IMR-90 (cell line): ENCODE measurements around the gene VGF. TPM values are rescaled to one million over a fixed set of nuclear protein-coding genes. Genes with fewer than 3 reads are reported as not detected.
A peak's percentile ranks its signal among the peaks of the same experiment; 100 is the strongest.

Experiments
- ATAC-seq: fragments of 200-7000 bp; cut with Tn5 transposase; 2 replicates; pipeline ENCODE4 v1.9.1; 2020; ENCODE audit warnings: low read depth, mild to moderate bottlenecking, moderate library complexity
- BruUV-seq: library from RNA; stranded (reverse); fragments of 400-500 nt; replicated peaks from 2 replicates; lab custom pipeline; 2021; lab: Mats Ljungman, UMichigan
- CTCF ChIA-PET: fragments of 300-600 bp; formaldehyde crosslinking; extraction: SDS; loops from one replicate; lab custom pipeline; 2021; ENCODE audit warnings: antibody characterized with exemption; lab: Yijun Ruan, JAX
- POLR2A ChIA-PET: fragments of 300-600 bp; sonication (Branson Sonifier 250); formaldehyde crosslinking; loops from one replicate; lab custom pipeline; 2022; ENCODE audit warnings: antibody characterized with exemption; ENCODE audit not compliant: unreplicated experiment; lab: Charles Lee
- DNase-seq: peaks from one replicate; pipeline ENCODE4 v3.0.0; 2013
- H2AFZ ChIP-seq: replicated peaks from 2 replicates; pipeline ENCODE3; 2013; ENCODE audit warnings: low read length, mild to moderate bottlenecking; ENCODE audit not compliant: poor library complexity
- H2AK5ac ChIP-seq: 2 replicates; pipeline ENCODE4 v1.6.1; 2013; ENCODE audit warnings: low read depth, low read length, inconsistent platforms
- H2AK9ac ChIP-seq: replicated peaks from 2 replicates; pipeline ENCODE3; 2013; ENCODE audit warnings: mild to moderate bottlenecking, low read depth, low read length, moderate library complexity; ENCODE audit not compliant: poor library complexity
- H2BK120ac ChIP-seq: 2 replicates; pipeline ENCODE4 v1.6.1; 2013; ENCODE audit warnings: low read depth, low read length, inconsistent platforms
- H2BK15ac ChIP-seq: 3 replicates; pipeline ENCODE4 v1.6.1; 2013; ENCODE audit warnings: low read depth, low read length, inconsistent platforms
- H2BK20ac ChIP-seq: 2 replicates; pipeline ENCODE4 v1.6.1; 2013; ENCODE audit warnings: low read depth, mild to moderate bottlenecking, inconsistent platforms, low read length, moderate library complexity
- H2BK5ac ChIP-seq: 2 replicates; pipeline ENCODE4 v1.6.1; 2013; ENCODE audit warnings: mild to moderate bottlenecking, low read depth, low read length, inconsistent platforms; ENCODE audit not compliant: poor library complexity, severe bottlenecking
- H3K14ac ChIP-seq: replicated peaks from 2 replicates; pipeline ENCODE4 v1.6.1; 2013; ENCODE audit warnings: low read depth, low read length, inconsistent platforms
- H3K18ac ChIP-seq: 2 replicates; pipeline ENCODE4 v1.6.1; 2013; ENCODE audit warnings: low read depth, low read length, control low read depth
- H3K23ac ChIP-seq: 2 replicates; pipeline ENCODE4 v1.6.1; 2013; ENCODE audit warnings: low read depth, low read length, inconsistent platforms
- H3K27ac ChIP-seq: 2 replicates; pipeline ENCODE4 v1.5.1; 2013; ENCODE audit warnings: mild to moderate bottlenecking, control low read depth, low read length; ENCODE audit not compliant: insufficient read depth
- H3K27me3 ChIP-seq: 2 replicates; pipeline ENCODE4 v1.6.1; 2013; ENCODE audit warnings: low read length; ENCODE audit not compliant: control insufficient read depth, insufficient read depth
- H3K36me3 ChIP-seq: 2 replicates; pipeline ENCODE4 v1.6.1; 2013; ENCODE audit warnings: low read length, mixed read lengths; ENCODE audit not compliant: control insufficient read depth, insufficient read depth
- H3K4ac ChIP-seq: 2 replicates; pipeline ENCODE4 v1.6.1; 2013; ENCODE audit warnings: low read depth, low read length, inconsistent platforms
- H3K4me1 ChIP-seq: 2 replicates; pipeline ENCODE4 v1.6.1; 2013; ENCODE audit warnings: low read length, mixed read lengths; ENCODE audit not compliant: control insufficient read depth, insufficient read depth
- H3K4me2 ChIP-seq: 2 replicates; pipeline ENCODE4 v1.6.1; 2013; ENCODE audit warnings: low read depth, mild to moderate bottlenecking, control low read depth, low read length, moderate library complexity
- H3K4me3 ChIP-seq: 2 replicates; pipeline ENCODE4 v1.5.1; 2013; ENCODE audit warnings: low read depth, mild to moderate bottlenecking, control low read depth, low read length, moderate library complexity; ENCODE audit not compliant: insufficient read depth
- H3K56ac ChIP-seq: 2 replicates; pipeline ENCODE4 v1.6.1; 2013; ENCODE audit warnings: low read length, inconsistent platforms; ENCODE audit not compliant: insufficient read depth; ENCODE audit errors: extremely low read depth
- H3K79me1 ChIP-seq, 2 experiments: 2 replicates each; pipeline ENCODE4 v1.6.1; 2013; ENCODE audit warnings: low read length in 2 of 2, inconsistent platforms in 1 of 2, low read depth in 1 of 2
- H3K9ac ChIP-seq: 2 replicates; pipeline ENCODE4 v1.6.1; 2013; ENCODE audit warnings: low read depth, low read length, control low read depth
- H3K9me1 ChIP-seq: 2 replicates; pipeline ENCODE4 v1.6.1; 2013; ENCODE audit warnings: low read length, inconsistent platforms; ENCODE audit not compliant: insufficient read depth
- H3K9me3 ChIP-seq: 2 replicates; pipeline ENCODE4 v1.6.1; 2013; ENCODE audit warnings: low read length; ENCODE audit not compliant: control insufficient read depth, insufficient read depth
- H4K20me1 ChIP-seq: 2 replicates; pipeline ENCODE4 v1.6.1; 2013; ENCODE audit warnings: low read length, inconsistent platforms; ENCODE audit not compliant: insufficient read depth
- H4K5ac ChIP-seq: 2 replicates; pipeline ENCODE4 v1.6.1; 2013; ENCODE audit warnings: mild to moderate bottlenecking, low read depth, low read length, control low read depth
- H4K8ac ChIP-seq, 2 experiments: 2 replicates each; pipeline ENCODE4 v1.6.1; 2013; ENCODE audit warnings: low read depth in 2 of 2, low read length in 2 of 2, control low read depth in 1 of 2, inconsistent platforms in 1 of 2
- H4K91ac ChIP-seq: 2 replicates; pipeline ENCODE4 v1.6.1; 2013; ENCODE audit warnings: low read depth, low read length, inconsistent platforms; ENCODE audit not compliant: insufficient read depth
- CTCF ChIP-seq: conservative IDR thresholded peaks from 2 replicates; pipeline ENCODE4 v1.5.1; 2012; ENCODE audit warnings: mild to moderate bottlenecking, low read depth, low read length, improper control_type of control experiment
- FOS ChIP-seq: fragments of 150-350 bp; IDR thresholded peaks from 2 replicates; pipeline ENCODE4 v1.6.1; 2016; ENCODE audit warnings: low read depth, low read length
- MAZ ChIP-seq: IDR thresholded peaks from 2 replicates; pipeline ENCODE4 v1.6.1; 2012; ENCODE audit warnings: low read depth, mild to moderate bottlenecking, low read length, improper control_type of control experiment, moderate library complexity, borderline replicate concordance
- MXI1 ChIP-seq: IDR thresholded peaks from 2 replicates; pipeline ENCODE4 v1.6.1; 2012; ENCODE audit warnings: low read depth, mild to moderate bottlenecking, low read length, moderate library complexity, borderline replicate concordance
- POLR2A ChIP-seq: IDR thresholded peaks from 2 replicates; pipeline ENCODE4 v1.6.1; 2012; ENCODE audit warnings: mild to moderate bottlenecking, low read depth, low read length
- RCOR1 ChIP-seq: IDR thresholded peaks from 2 replicates; pipeline ENCODE4 v1.6.1; 2012; ENCODE audit warnings: mild to moderate bottlenecking, low read length, improper control_type of control experiment; ENCODE audit not compliant: insufficient replicate concordance
- WGBS, 2 experiments: methylation state at CpG; one replicate each; pipeline versions ENCODE4 v1.1.5 to v1.1.7; 2013; ENCODE audit warnings: missing lambda C conversion rate in 2 of 2; ENCODE audit not compliant: insufficient read length in 1 of 2; ENCODE audit errors: extremely low coverage in 2 of 2; 5-methylcytosine and 5-hydroxymethylcytosine counted together
- dilution Hi-C: fragments of 300-500 bp; cut with HindIII; formaldehyde crosslinking; loops from one replicate; pipeline ENCODE4 v1.14.3; 2018; ENCODE audit warnings: low sequenced_read_pairs; ENCODE audit not compliant: unreplicated experiment
- in situ Hi-C: fragments of 300-500 bp; cut with MboI; formaldehyde crosslinking; loops from 3 replicates; pipeline ENCODE4 v1.14.3; 2019; ENCODE audit warnings: low sequenced_read_pairs, inconsistent platforms, mixed read lengths
- intact Hi-C: fragments of 100-400 bp; cut with micrococcal nuclease; formaldehyde crosslinking; loops from 2 replicates; pipeline ENCODE4 v1.10.0; 2022
- polyA plus RNA-seq, 3 experiments: library from polyadenylated mRNA; depleted of rRNA; stranded (reverse); fragments of >200 nt; gene quantifications; 2 replicates each; pipeline ENCODE4 v1.2.3, GENCODE V29; 2012; ENCODE audit warnings: low replicate concordance in 1 of 3
- total RNA-seq: library from RNA; depleted of rRNA; stranded (reverse); fragments of >200 nt; gene quantifications from 2 replicates; pipeline ENCODE4 v1.2.3, GENCODE V29; 2012
- TF ChIP-seq, protein P1 (sequence below): fragments of 150-350 bp; IDR thresholded peaks from 2 replicates; pipeline ENCODE4 v1.6.1; 2017; ENCODE audit warnings: mild to moderate bottlenecking, antibody characterized with exemption, low read length, low read depth

The VGF gene
- total and polyA plus RNA-seq, 2 of the 4 experiments (the other 2 are of a cell fraction), result 0.18 to 0.50 TPM

DNA sequence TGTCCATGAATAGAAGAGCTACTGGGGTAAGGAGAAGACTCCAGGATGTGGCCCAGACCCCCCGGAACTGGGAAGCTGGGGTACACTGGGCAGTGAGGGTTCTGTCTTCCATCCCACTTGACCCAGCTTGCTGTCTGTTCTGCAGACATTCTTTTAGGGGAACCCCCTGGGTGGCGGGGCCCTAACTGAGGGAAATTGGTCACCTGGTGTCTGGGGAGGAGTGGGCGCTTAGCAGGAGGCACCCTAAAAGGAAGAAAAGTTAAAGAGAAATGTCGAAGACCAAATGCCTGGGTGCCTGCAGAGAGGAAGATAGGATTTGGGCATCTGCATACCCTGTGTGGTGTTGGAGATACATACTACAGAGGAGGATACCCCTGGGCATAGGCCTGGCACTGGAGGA is 10.1 kb downstream of the VGF start:
- WGBS, 2 experiments, result 100% methylated on average over 1 of the region's 4 CpGs; no CpG with 5 or more reads in 1 of the 2 experiments
- ATAC-seq, result no peak
- BruUV-seq, result no TSS peak
- Histone ChIP-seq H2BK20ac (no peak overlapping the region), H3K36me3 (peaks cover 24% of the 10 kb centered on the region), H3K4me3 (peak overlapping the region; percentile 84), H2BK5ac (peak overlapping the region; percentile 67), H3K4me1 (peaks cover 7% of the 10 kb centered on the region), H3K14ac (peak overlapping the region; percentile 78), H3K27ac (peak overlapping the region; percentile 75), H3K56ac (peak overlapping the region; percentile 71; the same call in 1 of the 2 replicates), H2AK9ac (peak overlapping the region; percentile 97), H2BK15ac (no peak overlapping the region; the same call in 2 of the 3 replicates), H3K79me1 (peaks cover 10 to 38% of the 10 kb centered on the region in 2 experiments), H3K27me3 (no peaks in the 10 kb centered on the region), H2AFZ (peak overlapping the region; percentile 92), H3K9me1 (peaks cover 3% of the 10 kb centered on the region), H3K9me3 (no peaks in the 10 kb centered on the region), H2AK5ac (peak overlapping the region; percentile 76), H4K20me1 (peaks cover 7% of the 10 kb centered on the region; the same call in 1 of the 2 replicates), H4K8ac (peak overlapping the region; percentile 66 to 95), H3K23ac (peak overlapping the region; percentile 82), H3K4ac (peak overlapping the region; percentile 84), H3K4me2 (peak overlapping the region; percentile 71), H3K9ac (peak overlapping the region; percentile 93), H4K5ac (peak overlapping the region; percentile 39), H3K18ac (peak overlapping the region; percentile 5), H2BK120ac (0 out of 2 replicates have a peak overlapping the region, but pooled peaks have one; percentile 23), H4K91ac (peak overlapping the region; percentile 88)
- dilution Hi-C loops (no loop called here), in situ Hi-C loops (no loop called here), intact Hi-C loops (no loop called here)
- ChIA-PET POLR2A (no interaction called here), CTCF (interaction anchor here (1.4 to 2.8 kb wide), 2 partner anchors 11 to 37 kb away, joined by 8 to 10 read pairs; no protein-coding TSS in a partner anchor)
- TF ChIP-seq MAZ (peak; percentile 12; the same call in 1 of the 2 replicates), MXI1 (no peak), CTCF (no peak), POLR2A (no peak), FOS (no peak), RCOR1 (no peak)
- TF ChIP-seq, protein P1, sequence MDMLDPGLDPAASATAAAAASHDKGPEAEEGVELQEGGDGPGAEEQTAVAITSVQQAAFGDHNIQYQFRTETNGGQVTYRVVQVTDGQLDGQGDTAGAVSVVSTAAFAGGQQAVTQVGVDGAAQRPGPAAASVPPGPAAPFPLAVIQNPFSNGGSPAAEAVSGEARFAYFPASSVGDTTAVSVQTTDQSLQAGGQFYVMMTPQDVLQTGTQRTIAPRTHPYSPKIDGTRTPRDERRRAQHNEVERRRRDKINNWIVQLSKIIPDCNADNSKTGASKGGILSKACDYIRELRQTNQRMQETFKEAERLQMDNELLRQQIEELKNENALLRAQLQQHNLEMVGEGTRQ, result no peak
- DNase-seq, result no peak
